GM19328 (cell line): ENCODE data around the gene SGCG.
"Not testable (repeated sequence)": the region's sequence is repeated elsewhere in the genome, so short reads cannot be mapped to it uniquely, and the experiment has no call there.

Experiments used
- ATAC-seq: cut with Tn5 transposase; IDR thresholded peaks from one replicate; pipeline ENCODE4 v1.9.1; 2021; ENCODE audit warnings: mild to moderate bottlenecking, moderate library complexity; ENCODE audit not compliant: unreplicated experiment

SGCG gene, protein sequence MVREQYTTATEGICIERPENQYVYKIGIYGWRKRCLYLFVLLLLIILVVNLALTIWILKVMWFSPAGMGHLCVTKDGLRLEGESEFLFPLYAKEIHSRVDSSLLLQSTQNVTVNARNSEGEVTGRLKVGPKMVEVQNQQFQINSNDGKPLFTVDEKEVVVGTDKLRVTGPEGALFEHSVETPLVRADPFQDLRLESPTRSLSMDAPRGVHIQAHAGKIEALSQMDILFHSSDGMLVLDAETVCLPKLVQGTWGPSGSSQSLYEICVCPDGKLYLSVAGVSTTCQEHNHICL

DNA sequence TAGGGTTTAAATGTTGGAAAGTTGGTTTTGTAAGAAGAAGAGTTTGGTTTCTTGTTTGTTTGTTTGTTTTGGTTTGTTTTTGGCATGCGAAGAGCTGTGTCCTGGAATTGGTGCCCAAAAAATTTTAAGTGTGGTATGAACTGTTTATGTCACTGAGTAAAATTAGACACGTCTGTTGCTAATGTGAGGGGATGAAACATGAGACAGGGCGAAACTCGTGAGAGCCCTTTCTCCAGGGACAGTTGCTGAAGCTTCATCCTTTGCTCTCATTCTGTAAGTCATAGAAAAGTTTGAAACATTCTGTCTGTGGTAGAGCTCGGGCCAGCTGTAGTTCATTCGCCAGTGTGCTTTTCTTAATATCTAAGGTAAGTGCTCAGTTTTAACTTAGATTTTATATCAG, at the start of gene SGCG:
Gene SGCG (plus strand): TSS at position 269 of the 400 bp plus-strand sequence. CDS start 22,716 bp downstream, outside the sequence.
- no peak for ATAC-seq

GRCh38 chr13:23134542-23134941, 46.2 kb upstream of the SGCG start:
- no peak for ATAC-seq

DNA sequence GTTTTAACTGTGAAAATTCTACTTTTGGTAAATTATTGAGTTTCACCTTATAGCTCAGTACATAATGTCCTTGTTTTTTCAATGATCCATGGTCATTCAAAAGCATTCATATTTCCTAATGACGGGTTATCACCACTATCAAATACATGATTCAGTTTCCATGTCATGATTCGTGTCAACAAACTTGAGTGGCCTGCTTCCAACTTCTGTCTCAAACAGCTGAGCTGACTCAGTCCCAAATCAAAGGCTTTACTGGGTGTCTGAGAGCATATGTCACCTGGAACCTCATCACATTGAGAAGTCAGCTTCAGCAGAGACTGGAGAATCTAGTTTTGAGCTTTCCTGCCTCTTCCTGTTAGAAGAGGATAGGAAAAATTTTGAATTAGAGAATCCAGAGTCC, 40.3 kb upstream of the SGCG start:
- ATAC-seq = no peak

GRCh38 chr13:23141964-23142363, 38.8 kb upstream of the SGCG start:
- no peak for ATAC-seq

- ATAC-seq = not testable (repeated sequence)
These were observed 38.2 kb upstream of the SGCG start for GRCh38 chr13:23142607-23143006.

GRCh38 chr13:23144431-23144830, 36.3 kb upstream of the SGCG start:
- no peak for ATAC-seq

- ATAC-seq = no peak
These were observed 34.8 kb upstream of the SGCG start for GRCh38 chr13:23146006-23146405.

- ATAC-seq = no peak
These were observed 33.8 kb upstream of the SGCG start for GRCh38 chr13:23146811-23147625.

DNA sequence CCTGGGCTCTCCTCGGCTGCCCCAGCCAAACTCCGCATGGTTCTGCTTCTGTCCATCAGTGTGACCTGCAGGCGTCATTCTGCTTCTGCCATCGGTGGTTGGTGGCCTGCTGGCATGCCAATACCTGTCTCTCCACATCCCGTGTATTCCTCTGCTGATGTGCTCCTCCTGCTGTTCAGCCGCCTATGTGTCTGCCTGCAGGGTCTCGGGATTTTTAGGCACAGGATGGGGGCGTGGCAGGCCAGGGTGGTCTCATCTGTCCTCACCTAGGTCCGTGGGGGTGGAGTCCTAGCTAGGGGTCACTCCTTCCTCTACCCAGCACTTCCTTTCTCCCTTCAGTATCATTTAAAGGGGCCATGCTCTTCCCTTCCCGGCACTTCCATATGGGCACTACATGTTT, 33.0 kb upstream of the SGCG start:
- no peak for ATAC-seq

GRCh38 chr13:23157781-23158180, 23.0 kb upstream of the SGCG start:
- ATAC-seq = no peak

DNA sequence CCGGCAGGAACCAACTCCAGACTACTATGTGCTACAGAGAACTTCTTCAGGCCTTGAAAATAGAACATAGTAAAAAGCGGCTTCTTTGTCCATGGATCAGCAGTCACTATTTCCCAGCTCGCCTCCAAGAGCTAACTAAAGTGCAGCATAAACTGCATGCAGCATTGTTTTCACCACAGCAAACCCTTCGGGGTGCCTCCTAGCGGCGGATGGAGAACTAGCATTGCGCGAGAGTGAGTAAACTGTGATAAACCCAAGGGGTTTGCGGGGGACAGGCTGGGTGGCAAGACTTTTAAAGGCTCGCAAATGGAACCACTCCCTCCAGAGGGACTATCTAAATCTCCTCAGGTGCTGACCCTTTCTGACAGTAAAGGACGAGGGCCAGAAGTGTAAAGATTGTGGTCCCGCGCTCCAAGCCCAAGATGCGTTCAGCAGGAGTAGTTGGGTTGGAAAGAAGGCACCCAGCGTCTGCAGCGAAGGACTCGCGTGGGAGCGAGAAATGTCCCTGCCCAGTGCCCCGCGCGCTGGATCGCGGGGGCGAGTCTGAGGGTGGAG, 21.5 kb upstream of the SGCG start:
- no peak for ATAC-seq

DNA sequence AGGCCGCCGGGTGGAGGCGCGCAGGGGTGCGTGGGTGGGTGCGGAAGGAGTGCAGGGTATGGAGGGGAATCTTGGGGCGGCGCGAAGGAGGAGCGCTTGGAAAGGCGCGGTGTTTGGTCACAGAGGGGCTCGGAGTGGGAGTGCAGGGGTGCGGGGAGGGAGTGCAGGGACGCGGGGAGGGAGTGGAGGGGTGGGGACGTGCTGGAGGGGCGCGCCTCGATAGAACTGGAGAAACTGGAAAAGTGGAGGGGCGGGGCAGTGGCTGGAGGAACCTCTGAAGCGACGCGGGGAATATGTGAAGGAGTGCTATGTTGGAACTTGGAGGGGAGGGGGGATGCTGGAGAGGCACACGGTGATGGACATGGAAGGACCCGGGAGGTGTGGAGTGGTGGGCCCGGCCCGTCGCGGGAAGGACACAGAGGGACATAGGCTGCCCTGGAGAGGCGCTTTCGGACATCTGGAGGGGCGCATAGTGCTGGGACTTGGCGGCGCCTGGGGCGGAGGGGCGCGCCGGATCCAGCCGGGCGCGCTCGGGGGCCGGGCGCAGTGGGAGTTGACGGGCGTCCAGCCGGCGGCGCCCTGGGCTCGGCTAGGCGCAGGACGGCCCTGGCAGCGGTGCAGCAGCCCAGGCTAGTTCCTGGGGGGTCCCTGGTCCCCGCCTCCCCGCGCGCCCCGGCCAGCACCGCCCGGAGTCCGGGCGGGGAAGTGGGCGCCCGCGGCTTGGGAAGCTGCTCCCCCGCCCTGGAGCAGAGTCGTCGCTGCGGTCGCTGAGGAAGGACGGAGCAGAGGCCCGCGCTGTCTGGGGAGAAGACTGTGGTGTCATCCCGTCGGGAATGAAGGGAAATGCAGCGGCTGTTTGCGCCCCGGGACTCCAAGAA, 20.8 kb upstream of the SGCG start:
- ATAC-seq = no peak

DNA sequence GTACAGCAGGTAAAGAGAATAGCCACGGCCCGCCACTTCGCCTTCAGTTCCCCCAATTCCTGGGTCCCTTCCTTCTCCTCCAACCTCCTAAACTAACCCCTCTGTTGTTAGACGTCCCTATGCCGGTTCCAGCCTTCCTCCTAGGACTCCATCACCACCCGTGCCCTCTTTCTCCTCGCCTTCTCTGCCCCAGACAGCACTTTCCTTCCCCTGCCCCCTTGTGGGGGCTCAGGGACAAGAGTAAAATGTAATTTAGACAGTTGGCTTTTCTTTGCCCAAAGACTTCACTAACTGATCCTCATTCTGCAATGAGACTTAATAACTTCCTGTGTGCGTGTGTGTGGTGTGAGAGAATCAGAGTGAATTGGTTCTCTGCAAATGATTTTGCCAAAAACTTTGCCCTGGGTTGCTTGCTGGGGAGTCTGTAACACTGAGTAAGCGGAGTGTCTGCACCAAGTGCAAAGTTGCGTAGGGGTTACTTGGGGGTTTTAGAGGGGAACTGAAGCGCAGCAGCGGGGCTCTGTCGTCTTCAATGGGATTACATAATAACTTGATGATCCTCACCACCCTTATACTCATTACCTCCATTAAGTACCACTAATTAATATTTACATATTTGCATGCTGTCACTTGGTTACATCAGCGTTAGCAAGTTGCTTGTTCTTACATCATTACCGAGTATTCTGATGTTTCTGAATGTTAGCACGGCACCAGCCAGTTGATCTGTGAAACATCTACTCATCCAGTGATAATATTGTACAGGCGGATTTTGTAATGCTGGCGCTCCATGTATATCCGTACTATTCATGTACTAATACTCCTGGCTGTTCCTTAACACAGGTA, 19.9 kb upstream of the SGCG start:
- ATAC-seq = no peak

DNA sequence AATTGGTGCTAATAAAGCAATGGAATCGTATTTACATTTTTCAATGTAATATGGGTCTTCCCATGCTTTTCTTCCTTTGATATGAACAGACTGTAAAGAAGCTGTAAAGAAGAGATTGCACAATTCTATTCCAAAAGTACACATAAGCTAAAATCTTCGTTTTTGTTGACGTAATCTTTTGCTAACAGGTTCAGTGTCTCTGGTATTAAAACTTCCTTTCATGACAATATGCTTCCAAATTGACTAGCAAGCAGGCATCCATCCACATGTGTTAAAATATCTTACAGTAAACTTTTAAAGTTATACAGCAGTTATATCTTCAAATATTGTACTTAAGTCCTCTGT, 19.3 kb upstream of the SGCG start:
- ATAC-seq = no peak

DNA sequence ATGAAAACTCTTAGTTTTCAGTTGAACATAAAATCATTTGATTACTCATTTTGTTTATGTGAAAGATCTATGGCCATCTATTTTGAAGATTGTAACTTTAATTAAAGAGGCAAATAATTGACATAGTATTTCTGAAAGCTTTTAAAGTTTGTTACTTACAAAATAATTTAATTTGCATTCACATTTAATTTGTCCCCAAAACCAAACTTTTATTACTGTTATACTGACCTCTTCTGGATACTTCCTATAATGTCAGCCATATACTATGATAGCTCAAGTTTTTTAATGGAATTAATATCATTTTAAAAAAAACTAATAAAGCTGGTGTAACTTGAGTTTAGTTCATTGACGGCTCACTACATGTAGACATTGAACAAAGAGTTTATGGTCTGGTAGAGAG, 4.9 kb upstream of the SGCG start:
- ATAC-seq = no peak

DNA sequence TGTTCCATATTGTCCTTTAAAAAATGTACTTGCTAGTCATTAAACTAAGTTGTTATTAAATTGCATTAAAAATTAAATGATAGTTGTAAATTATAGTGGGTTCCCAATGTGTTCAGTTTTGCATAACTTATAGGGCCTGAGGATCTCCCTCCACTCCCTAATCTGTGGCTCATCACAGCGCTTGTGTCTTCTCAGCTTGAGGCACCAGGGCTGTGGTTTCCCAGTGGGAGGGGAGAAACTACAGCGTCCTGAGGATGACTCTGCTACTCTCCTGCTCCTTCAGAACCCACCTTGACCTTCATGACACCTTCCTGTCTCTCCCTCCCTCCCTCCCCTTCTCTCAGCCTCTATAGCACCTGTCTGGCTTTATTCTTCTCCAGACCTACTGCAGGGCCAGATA, 1.4 kb downstream of the SGCG start:
- ATAC-seq = no peak

DNA sequence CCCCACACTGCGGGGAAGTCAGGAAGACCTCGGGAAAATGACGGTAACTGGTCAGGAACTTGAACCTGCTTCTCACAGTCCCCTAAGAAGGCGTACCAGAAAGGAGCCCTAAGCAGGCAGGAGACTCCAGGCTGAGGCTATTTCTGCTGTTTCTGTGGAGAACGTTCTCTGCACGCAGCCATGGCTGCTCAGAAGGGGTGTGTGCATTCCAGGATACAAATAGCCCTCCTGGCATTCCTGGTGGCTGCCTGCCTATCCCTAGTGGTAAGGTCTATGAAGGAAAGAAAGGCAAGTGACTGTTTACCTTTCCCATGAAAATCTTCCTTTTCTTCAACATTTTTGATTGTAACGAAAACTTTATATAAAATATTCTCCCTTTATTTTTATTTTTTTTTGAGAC, 2.5 kb downstream of the SGCG start:
- no peak for ATAC-seq

DNA sequence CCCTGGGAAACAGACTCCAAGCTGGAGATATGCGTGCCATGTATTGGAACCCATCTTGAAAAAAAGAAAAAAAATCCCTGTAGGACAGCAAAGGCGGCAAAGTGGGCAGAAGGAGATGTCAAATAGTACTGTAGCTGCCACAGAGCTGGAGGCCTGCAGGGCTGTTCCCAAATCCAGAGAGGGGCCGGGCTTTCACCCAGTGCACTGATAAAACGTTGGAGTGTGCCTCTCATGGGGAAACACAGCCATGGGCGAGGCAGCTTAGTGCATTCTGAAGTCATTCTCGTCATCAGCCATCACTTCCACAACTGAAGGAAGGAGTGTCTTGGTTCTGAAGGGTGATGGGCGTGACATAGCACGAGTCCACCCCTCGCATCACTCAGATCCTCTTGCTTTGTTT, 4.8 kb downstream of the SGCG start:
- ATAC-seq = no peak

DNA sequence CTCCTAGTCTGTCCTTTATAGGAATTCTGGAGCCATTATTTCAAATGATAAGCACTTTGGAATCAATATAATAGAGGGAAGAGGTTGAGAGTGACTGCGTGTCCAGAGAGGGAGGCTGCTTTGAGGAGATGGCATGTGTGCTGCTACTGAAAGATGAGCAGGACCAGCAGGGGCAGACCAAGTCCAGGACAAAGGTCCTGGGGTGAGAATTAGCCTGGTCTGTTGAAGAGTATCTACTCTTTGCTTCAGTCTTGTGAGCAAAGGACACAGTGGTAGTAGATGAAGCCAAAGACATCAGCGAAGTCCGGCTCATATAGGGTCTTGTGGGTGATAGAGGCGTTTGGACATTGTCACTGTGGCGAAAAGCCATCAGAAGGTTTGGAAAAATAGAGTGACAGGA, 21.1 kb downstream of the SGCG start:
- no peak for ATAC-seq

- ATAC-seq = no peak
These were observed 21.6 kb downstream of the SGCG start for GRCh38 chr13:23202383-23202782.
